ENCODE measurements around the gene NOTCH1.

The NOTCH1 gene

DNA sequence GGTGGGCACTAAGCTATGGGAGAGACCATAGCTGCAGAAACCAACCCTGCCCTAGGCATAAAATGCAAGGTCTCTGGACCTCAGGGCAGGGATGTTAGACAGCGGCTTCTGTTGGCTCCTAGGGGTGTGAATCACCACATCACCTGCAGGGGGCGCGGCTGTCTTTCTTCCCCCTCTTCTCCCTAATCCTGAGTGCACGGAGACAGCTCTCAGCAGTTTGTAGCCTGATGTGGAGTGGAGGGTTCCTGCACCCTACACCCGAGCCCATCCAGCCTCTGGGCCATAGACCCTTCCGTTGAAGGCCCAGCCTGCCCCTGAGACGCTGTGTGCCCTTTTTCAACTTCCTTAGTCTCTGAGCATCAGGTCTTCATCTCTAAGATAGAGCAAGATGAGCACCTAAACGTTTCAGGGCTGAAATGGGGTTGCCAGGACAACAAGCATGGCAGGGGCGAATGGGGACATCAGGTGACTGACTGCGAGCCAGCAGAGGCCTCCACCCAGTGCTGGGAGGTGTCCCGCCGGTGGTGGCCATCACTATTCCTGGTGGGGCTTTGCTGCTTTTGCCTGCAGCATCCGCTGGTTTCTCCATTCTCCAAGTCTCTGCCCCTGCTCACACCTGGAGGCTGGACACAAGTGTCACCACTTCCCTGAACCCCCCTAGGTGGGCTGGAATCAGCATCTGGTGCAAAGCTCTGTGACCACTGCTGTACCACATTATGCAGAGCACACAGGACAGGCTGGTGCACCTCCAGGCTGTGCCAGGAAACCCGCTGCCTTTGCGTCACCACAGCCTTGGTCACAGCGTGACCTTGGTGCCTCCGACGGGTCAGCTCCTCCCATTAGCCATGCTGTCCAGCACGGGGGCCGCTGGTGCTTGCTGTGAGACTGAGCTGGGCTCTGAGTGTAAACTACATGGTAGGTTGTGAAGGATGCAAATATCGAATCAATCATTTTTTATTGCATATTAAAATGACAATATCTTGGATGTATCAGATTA lies 60.5 kb downstream of the NOTCH1 start:
- peak; percentile 81 to 85 for DNase-seq (ENCODE audit: low read depth in 2 of 2)

DNA sequence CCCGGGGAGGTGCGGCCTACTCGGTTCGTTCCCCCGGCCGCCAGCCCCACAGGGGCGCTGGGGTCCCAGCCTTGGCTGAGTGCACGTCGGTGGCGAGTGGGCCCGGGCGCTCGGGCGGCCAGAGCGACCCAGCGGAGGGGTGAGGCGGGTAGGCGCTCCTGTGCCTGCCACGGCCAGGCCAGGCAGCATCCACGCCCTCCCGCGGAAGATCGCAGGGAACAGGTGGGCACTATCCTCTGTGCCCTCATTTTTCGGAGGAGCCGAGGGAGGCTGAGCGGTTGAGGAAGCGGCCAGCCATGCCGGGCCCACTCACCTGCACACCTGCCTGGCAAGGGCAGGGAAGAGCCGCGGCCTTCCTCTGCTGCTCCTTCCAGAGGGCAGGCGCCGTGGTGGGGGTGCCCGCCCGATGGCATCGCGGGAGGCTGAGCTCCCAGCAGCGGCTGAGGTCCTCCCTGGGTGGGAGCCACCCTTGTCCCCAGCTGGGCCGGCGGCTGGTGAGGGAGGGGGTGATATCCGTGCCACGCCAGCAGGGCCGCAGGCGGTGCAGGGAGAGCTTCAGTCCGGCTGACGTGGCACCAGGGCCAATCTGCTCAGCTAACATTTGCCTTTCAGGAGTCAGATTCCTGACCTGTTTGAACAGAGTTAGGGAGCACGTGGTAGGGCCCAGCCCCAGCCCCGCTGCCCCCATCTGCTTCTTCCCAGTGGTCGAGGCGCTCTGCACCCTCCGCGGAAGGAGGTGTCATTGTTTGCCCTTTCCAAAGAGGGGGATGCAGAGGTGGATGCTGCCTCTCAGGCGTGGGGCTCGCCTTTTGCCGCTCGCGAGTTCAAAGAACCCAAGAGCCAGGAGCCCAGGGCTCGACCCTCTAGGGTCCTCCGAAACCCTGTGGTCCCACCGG lies 61.4 kb downstream of the NOTCH1 start:
- no peak for DNase-seq (ENCODE audit: low read depth in 2 of 2)

GRCh38 chr9:136483589-136484152 lies 62.2 kb downstream of the NOTCH1 start:
- DNase-seq (ENCODE audit: low read depth in 2 of 2), result peak; percentile 93

DNA sequence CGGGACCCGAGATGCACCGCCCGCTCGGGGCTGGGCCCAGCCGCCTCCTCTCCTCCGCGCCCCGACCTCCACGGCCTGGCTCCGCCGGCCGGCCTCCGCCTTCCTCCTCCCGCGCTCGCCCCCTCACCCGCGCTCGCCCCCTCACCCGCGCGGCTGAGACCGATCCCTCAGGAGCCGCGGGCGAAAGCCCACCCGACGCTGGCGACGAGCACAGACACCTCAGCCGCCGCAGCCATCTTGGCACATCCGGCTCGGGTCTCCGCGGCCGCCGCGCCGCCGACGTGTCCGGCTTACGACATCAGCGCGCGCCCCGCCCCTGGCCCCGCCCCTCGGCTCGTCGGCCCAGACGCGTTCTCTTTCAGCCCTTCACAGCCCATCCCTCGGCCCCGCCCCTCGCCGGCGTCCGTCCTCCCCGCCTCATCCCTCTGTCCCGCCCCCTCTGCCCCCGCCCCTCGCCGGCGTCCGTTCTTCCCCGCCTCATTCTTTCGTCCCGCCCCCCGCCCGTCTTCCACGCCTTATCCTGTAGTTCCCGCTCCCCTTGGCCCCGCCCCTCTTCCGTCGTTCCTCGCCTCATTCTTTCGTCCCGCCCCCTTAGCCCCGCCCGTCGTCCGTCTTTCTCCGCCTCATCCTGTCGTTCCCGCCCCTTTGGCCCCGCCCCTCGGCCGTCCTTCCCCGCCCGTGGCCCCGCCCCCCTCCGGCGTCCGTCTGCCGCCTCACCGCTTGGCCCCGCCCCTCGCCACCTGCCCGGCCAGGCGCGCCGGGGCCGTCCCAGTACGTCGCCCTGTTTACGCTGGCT lies 62.9 kb downstream of the NOTCH1 start, which contains the start of gene SEC16A:
SEC16A (minus strand) TSS at position 248 of the 796 bp plus-strand sequence. CDS start 5,425 bp downstream, outside the sequence.
- DNase-seq (ENCODE audit: low read depth in 2 of 2), result peak; percentile 100

GRCh38 chr9:136482046-136482792 lies 63.6 kb downstream of the NOTCH1 start:
- no peak for DNase-seq (ENCODE audit: low read depth in 2 of 2)

- DNase-seq (ENCODE audit: low read depth in 2 of 2), result no peak
Observed at GRCh38 chr9:136481558-136481957, 64.3 kb downstream of the NOTCH1 start.

DNA sequence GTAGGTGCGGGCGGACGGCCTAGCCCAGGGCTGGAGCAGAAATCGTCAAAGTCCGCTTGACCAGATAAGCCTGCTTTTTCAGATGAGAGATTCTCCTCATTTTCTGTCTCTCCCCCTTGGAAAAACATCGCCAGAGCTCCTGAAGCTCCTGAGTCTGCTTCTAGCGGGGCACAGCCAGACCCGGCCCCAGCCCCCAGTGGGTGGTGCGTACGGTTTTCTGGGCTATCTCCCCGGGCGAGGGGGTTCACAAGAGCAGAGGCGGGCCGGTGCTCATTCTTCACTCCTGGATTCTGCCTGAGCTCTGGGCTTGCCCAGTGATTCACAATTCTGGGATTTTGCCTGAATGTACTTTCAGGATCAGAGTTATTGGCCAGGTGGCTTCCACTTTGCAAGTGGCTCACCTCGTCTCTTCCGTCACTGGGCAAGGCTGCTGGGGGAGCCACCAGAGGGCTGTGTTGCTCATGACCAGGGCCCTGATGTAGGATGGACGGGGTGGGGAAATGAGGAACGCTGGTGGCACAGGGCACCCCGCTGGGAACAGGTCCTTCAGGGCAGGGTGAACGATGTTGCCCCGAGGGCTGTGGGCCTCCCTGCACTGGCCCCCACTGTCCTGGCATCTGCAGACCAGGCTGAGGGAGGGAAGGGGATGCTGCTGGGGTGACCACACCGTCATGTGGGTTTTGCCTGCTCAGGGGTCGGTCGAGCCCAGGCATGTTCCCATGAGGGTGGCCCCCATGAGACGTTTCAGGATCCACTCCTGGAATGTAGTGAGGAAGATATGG lies 69.3 kb downstream of the NOTCH1 start:
- DNase-seq (ENCODE audit: low read depth in 2 of 2), result no peak

DNA sequence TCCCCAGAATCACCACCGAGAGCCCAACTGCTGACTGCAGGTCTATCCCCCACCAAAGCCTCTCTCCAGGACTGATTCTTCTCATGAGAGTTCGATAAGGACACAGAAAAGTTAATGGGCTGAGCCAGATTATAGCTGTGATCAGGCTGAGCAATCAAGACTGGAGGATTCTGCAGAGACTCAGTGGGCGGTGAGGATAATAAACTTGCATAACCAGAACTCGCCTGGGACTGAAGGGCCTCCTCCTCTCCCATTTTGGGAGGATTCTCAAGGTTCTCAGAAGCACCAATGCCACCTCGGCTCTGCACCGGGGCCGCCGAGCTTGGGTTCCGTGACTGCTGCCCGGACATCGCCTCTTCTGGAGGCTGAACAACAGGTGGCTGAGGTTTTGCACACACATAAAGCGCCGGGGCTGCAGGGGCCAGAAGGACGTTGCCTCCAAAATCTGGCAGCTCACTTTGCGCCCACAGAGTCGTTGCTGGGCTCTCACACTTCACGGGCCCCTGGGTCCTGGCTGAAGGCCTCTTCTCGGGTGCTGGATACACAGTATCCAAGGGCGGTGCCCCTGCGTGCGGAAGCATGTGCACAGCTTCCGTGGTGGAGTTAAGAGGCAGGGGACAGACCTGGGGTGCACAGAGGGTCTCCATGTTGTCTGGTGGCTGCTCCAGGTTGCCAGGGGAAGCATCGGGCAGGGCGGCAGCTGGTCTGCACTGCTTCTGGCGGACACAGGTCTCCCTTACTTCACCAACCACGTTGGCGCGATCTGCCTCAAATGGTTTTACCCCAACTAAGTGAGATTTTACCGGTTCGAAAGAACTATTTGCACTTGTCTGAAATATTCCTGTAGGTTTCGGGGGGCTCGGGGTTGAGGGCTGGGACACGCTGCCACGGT lies 70.6 kb downstream of the NOTCH1 start:
- no peak for DNase-seq (ENCODE audit: low read depth in 2 of 2)

GRCh38 chr9:136474021-136474640 lies 71.7 kb downstream of the NOTCH1 start:
- DNase-seq (ENCODE audit: low read depth in 2 of 2), result no peak

DNA sequence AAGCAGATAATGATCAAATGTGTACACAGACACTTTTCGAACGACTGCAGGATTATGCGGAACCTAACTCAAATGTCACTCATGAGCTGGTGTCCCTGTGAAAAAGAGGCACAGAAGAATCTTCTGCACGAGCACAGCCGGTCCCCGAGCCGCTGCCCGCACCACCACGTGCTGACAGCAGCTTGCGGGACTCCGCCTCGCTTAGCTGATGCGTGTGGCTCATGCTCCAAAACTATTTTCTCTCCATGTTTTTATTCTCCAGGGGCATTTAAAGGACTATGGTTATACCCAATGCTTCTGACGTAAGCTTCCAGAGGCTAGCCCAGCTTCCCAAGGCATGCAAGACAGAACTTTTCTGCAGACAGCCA lies 72.5 kb downstream of the NOTCH1 start:
- DNase-seq (ENCODE audit: low read depth in 2 of 2), result no peak

DNA sequence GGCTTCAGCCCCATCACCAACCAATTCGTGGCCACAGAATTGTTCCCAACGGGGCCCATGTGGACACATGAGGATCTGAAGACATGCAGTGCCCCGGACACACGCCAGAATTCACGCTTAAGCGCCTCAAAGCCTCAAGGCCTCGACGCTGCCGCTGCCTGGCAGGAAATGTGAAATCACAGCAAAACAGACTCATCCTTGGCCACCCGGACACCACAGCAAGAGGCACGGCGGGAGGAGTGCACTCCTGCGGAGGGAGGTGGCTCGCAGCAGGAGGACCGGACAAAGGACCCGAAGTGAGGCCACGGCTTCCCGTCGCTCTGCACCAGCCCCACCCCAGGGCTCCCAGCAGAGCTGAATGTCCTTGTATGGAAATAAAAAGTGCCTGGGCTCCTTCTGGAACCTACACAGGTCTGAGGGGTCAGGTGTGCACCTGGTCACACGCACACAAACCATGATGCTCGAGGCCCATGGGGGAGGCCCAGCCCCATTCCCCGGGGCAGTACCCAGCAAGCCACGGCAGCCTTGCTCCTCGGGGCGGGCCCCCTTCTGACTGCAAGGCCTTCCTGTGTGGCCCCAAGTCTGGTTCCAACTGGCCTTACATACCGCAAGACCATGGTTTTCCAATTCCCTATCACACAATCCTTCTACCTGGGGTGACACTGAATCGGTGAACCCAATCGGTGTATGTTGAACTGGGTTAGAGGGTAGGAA lies 73.1 kb downstream of the NOTCH1 start:
- no peak for DNase-seq (ENCODE audit: low read depth in 2 of 2)

DNA sequence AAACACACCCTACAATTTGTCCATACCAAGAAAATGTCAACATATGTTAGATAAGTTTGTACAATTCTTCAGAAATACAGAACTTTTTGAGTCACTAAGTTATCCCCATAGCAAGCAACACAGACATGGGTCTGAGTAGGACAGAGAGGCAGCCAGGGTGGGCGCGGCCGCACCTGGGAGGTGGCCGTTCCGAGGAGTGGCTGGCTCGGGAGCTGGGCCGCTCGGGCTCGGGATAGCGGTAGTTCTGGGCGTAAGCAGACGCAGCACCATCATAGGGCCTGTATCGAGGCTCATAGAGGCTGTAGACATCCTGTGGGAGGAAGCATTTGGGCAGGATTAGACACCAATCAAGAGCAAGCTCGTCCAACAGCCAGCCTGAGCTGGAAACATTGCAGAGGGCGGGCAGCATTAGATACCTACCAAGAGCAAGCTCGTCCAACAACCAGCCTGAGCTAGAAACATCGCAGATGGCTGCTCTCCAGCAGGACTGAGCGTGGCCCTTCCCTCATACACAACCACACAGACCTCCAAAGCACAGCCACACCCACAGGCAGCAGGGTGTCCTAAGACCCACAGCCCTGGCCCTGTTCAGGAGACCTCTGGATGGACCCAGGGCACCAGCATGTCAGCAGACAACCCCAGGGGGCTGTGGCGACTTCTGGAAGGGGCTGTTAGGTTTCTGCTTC lies 73.9 kb downstream of the NOTCH1 start:
- no peak for DNase-seq (ENCODE audit: low read depth in 2 of 2)

- no peak for DNase-seq (ENCODE audit: low read depth in 2 of 2)
Observed at GRCh38 chr9:136470792-136471469, 74.9 kb downstream of the NOTCH1 start.

DNA sequence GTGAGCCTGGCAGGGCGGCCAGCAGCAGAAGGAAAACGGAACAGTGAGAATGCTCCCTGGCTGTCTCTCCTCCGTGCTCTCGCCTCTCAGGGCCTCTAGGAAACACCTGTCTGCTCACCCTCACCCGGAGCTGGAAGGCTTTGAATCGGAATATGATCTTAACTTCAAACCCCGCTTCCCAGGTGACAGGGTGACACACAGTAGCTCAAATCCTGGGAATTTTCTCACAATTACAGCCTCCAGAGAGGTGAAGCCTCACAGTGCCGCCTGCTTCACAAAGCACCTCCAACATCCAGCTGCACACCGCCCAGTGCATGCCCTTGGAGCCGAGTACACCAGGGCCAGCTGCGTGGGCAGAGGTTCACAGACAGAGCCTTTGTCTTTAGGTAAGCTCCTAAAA lies 75.5 kb downstream of the NOTCH1 start:
- no peak for DNase-seq (ENCODE audit: low read depth in 2 of 2)

DNA sequence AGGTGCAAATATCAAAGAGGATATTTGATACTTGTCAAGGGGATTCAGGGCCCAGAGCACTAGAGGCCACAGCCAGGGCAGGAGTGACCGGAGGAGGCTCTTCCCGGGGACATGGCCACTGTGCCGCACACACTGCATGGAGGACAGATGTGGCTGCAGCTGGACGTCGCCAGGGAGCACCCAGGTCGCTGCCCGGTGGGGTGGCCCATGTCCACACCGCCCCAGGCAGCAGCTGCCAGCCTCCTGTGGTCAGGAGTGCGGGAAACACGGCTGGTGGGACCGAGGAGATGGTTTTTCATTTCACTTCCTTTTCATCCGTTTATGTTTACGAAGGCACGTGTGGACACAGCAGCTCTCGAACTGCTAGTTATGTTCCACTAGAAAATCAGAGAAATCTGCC lies 78.1 kb downstream of the NOTCH1 start:
- DNase-seq (ENCODE audit: low read depth in 2 of 2), result no peak

- no peak for DNase-seq (ENCODE audit: low read depth in 2 of 2)
Observed at GRCh38 chr9:136466155-136466541, 79.7 kb downstream of the NOTCH1 start.
